Measurements from ENCODE around the gene RNF123.
"Not testable (repeated sequence)": the region's sequence is repeated elsewhere in the genome, so short reads cannot be mapped to it uniquely, and the experiment has no call there.

RNF123 gene

DNA sequence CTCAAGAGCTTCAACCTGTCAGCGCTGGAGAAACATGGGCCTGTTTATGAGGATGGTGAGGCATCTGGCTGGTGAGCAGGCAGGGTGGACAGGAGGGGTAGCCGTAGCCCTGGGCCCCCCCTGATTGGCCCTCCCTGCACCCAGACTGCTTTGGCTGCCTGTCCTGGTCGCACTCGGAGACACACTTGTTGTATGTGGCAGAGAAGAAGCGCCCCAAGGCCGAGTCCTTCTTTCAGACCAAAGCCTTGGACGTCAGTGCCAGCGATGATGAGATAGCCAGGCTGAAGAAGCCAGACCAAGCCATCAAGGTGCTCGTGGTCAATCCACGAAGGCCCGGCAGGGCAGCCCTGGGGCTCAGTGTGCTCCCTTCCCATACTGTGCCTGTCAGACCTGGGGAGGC, 13.4 kb upstream of the RNF123 start:
- in situ Hi-C loops (cut with MboI; ENCODE audit: low sequenced_read_pairs), result no loop called here

DNA sequence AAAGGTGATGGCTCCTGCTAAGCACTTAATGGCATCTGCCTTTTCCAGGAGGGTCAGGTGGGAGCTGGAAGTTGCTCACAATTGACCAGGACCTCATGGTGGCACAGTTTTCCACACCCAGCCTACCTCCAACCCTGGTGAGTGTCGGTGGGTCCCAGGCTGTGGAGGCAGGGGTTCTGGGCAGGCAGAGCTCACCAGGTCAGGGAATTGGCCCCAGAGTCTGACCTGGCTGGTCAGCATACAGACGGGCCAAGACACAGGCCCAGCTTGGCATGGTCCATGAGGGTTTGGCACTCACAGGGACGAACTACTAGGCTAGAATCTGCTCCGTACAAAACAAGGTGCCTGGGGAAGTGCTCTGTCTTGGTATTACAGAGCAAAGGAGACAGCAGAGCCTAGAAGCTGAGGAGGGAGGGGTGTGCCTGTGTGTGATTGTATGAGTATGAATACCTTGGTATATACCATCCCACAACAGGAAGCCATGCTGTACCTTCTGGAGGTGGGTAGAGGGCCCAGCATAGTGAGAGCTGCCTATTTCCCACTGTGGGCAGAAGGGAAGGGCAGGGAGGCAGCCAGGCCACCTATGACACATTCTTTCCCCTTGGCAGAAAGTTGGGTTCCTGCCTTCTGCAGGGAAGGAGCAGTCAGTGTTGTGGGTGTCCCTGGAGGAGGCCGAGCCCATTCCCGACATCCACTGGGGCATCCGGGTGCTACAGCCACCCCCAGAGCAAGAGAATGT, 8.7 kb upstream of the RNF123 start:
- in situ Hi-C loops (cut with MboI; ENCODE audit: low sequenced_read_pairs), result no loop called here

DNA sequence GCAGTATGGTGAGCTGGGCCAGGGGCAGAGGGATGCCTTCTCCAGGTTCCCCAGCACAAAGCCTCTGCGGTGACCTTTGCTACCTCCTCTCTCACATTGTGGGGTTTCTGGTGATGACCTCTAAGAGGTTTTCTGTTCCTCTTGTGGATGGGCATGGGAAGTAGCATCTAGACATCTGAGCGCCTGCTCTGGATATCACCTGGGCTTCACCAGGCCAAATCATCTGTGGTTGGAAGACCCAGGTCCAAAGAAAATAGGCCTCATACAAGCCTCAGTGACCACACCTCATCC, 8.2 kb upstream of the RNF123 start:
- in situ Hi-C loops (cut with MboI; ENCODE audit: low sequenced_read_pairs), result no loop called here

DNA sequence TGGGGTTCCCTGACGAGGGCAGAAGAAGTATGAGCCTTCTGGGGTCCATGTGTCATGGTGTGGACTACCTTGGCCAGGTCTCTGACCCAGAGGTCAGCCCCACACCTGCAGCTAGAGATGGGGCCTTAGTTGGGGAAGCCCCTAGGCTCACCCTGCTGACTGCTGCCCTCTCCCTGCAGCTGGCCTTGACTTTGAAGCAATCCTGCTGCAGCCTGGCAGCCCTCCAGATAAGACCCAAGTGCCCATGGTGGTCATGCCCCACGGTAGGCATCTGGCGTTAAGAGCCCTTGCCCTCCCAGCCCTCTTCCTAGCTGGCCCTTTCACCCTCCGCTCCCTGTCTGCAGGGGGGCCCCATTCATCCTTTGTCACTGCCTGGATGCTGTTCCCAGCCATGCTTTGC, 7.8 kb upstream of the RNF123 start:
- in situ Hi-C loops (cut with MboI; ENCODE audit: low sequenced_read_pairs), result no loop called here

DNA sequence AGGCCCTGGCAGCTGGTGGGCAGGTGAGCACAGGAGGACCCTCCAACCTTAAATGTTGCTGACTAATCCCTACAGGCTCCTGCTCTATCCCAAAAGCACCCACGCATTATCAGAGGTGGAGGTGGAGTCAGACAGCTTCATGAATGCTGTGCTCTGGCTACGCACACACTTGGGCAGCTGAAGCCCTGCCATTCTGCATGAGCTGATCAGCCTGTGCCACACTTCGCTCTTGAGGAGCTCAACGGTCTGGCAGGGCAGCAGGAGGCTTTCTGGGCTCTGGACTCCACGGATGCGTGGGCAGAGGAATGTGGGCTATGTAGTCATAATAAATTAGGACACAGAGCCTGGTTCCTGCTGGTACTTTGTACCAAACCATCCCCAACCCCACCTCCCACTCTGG, 6.2 kb upstream of the RNF123 start:
- in situ Hi-C loops (cut with MboI; ENCODE audit: low sequenced_read_pairs), result no loop called here

DNA sequence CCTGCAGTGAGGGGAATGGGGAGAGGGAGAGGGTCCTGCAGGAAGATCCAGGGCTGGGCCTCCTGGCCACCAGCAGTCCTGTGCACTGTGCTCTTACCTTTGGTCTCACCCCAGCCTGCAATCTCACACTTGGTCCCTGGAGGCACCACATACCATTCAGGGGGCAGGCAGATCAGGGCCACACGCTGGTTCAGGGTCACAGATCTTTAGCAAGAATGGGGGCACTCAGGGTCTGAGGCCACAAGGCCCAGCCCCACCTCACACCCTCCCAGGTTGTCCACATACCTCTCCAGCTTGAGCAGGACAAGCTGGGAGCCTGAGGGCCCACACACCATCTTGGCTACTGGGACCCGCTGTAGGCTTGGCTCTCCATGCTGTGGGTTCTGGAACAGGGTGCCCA, 4.9 kb upstream of the RNF123 start:
- in situ Hi-C loops (cut with MboI; ENCODE audit: low sequenced_read_pairs), result not testable (repeated sequence)

DNA sequence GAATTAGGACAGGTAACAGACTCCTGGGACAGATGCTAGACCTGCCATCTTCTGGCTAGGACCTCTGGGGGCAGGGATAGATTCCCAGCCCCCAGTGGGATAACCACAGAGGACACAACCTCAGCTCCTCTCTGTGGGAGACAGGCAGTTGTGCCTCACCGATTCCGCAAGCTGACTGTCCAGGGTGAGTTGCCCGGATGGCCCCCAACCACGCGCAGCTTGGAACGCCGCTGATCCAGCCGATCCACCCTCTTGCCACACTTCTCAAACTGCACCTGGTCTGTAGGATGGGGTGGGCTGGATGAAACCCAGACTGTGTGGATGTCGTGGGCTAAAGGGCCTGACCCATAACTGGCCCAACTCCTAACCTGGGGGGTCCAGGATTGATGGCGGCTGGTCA, 4.3 kb upstream of the RNF123 start:
- in situ Hi-C loops (cut with MboI; ENCODE audit: low sequenced_read_pairs), result not testable (repeated sequence)

DNA sequence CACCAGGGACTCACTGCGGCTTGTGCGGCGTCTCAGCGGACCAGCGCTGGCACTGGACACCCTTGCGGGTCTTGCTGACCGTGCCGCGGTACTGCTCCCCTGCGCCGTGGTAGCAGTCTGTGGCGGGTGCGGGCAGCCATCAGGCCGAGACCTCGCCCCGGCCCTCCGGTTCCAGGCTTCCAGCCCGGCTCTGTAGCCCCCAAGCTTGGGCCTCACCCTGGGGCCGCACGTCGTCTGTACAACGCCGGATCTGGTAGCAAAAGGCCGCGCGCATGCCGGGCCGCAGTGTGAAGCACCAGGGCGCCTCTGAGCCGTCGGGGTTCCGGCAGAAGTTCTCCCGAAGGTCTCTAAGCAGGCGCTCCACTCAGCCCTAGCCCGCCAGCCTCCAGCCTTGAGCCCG, 3.5 kb upstream of the RNF123 start:
- in situ Hi-C loops (cut with MboI; ENCODE audit: low sequenced_read_pairs), result not testable (repeated sequence)

DNA sequence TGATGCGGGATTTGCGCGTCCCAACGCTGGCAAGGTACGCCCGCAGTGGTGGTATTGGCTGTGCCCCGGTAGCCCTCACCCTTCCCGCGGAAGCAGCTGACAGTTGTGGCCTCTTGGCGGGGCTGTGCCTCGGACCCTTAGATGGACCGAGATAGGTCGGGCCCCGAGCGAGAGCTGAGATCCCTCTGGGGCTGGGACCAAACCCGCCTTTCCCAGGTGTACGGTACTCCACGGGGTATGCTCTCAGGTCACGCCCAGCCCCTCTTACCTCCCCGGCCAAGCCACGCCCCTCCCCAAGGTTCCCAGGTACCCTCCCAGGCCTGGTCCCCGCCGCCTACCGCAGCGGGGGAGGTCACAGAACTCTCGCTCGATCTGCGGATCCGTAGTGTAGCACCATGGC, 3.0 kb upstream of the RNF123 start:
- in situ Hi-C loops (cut with MboI; ENCODE audit: low sequenced_read_pairs), result not testable (repeated sequence)

DNA sequence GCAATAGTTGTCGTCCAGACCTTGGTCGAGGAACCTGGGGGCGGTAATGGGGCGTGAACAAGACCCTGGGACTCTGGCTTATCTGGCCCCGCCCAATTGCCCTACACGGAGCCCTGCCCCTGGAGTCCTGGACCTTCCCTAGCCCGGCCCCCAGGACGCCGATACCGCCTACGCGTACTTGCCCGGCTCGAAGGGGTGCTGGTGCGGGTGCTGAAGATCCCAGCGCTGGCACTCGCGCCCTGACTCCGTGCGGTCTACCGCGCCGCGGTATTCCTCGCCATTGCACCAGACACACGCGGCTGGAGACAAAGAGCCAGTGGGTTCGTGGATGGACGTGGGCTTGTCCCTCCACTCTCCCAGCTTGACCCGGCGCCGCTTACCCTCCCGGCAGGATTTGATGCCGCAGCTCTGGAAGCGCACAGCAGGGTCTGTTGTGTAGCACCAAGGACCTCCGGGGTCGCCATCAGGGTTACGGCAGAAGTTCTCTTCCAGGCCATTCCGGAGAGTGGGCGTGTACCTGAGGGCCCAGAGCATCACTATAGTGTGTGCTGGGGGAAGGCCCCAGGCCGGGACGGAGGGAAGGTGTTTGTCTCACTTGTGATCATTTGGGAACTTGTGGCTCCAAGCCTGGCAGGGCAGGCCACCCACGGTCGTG, 2.5 kb upstream of the RNF123 start:
- in situ Hi-C loops (cut with MboI; ENCODE audit: low sequenced_read_pairs), result not testable (repeated sequence)

DNA sequence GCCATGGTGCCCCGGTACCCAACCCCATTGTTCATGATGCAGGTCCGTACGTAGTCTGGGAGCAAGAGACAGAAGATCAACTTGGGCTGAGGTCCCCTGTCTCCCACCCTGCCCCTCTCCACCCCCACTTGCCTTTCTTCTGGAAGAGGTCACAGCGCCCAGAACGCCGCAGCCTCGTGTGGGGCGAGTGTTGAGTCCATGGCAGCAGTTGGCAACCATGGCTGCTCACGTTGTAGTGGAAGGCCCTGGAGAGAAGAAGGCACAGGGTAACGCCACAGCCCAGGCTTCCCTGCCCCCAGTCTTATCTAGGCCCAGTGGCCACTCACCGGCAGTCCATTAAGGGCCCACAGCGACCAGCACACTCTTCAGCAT, 1.9 kb upstream of the RNF123 start:
- in situ Hi-C loops (cut with MboI; ENCODE audit: low sequenced_read_pairs), result not testable (repeated sequence)

DNA sequence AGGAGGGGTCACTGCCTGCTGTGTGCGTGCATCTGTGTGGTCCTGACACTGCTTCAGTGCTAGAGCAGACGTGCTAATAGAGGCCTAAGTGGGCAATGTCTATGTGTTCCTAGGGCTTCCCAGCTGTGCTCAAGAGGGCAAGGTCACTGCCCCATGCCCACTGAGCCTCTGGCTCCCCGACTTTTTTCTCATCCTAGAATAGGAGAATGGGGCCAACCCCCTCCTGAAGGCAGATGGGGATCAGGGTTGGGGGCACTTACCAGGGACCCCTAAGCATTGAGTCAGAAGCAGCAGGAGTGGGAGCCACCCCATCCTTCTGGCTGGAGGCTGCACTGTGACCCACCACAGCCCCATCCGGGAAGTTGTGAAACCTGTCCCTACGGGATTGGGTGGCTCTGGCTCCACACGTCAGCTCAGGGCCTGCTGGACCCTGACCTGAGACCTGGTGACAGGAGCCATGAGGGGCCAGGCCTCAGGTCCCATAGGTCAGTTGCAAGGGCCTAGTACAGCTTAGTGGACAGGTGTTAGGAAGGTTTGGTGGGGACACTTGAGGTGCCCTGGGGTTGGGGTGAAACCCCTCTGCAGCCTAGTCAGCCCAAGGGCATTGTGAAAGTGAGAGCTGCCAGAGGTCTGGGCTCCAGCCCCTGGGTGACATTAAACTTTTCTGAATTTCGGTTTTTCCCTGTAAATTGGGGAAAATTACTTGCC, 865 bp upstream of the RNF123 start:
- in situ Hi-C loops (cut with MboI; ENCODE audit: low sequenced_read_pairs), result not testable (repeated sequence)

DNA sequence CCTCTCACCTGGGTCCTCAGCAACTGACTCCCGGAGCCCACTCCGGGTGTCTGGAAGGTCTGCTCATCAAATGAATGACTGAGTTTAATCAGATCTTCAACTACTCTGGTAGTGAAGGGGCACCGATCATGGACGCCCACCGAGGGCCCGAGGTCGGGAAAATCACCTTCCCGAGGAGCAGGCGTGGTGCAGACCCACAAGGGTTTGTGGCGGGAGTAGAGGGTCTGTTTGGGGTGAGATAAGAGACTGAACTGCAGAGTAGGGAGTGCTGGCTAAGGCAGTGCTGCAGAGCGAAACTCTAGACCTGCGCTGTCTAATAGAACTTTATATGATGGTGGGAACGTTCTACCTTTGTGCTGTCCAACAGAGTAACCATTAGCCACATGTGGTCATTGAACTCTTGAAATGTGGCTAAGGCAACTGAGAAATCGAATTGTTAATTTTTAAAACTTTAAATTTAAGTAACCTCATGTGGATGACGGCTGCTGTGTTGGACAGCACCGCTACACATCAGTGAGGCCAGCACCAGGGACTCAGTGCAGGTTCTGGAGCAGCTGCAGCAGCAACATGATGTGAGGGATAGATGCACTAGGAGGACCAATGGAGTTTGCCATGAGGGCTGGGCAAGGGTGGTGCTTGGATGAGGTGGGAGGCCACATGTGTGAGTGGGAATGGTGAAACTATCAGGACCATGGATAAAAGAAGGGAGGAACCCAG, 709 bp downstream of the RNF123 start:
- in situ Hi-C loops (cut with MboI; ENCODE audit: low sequenced_read_pairs), result not testable (repeated sequence)

DNA sequence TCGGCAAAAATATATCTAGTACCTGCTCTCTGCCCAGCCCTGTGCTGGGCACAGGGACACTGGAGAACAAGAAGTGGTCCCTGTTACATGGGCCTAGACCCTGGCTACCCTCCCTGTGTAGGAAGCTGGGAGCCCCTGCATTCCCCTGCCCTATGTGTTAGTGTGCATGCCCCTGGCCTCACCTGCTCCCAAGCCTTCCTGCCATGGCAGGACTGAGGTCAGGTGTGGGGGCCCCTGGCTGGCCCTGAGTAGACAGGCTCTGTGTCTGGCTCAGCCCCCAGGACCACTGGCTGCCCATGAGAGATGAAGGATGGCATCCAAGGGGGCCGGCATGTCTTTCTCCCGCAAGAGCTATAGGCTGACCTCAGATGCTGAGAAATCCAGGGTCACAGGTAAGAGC, 1.5 kb downstream of the RNF123 start:
- in situ Hi-C loops (cut with MboI; ENCODE audit: low sequenced_read_pairs), result not testable (repeated sequence)

DNA sequence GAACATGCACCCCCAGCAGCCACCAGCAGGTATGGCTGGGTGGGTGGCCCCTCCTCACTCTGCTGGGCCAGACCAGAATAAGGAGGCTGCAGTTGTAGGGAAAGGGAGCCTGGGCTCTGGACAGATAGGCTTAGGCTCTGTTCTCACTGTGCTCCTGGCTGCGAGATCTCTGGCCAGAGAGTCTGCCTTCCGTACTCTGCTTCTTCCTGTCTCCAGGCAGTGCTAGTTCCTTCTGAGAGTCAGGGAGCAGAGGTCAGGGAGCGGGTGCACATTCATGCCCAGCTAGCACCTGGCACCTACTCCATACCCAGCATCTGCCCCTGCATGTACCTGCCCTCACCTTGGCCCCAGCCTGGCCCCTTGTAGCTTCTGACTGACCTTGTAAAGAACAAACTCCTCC, 2.1 kb downstream of the RNF123 start:
- in situ Hi-C loops (cut with MboI; ENCODE audit: low sequenced_read_pairs), result not testable (repeated sequence)

DNA sequence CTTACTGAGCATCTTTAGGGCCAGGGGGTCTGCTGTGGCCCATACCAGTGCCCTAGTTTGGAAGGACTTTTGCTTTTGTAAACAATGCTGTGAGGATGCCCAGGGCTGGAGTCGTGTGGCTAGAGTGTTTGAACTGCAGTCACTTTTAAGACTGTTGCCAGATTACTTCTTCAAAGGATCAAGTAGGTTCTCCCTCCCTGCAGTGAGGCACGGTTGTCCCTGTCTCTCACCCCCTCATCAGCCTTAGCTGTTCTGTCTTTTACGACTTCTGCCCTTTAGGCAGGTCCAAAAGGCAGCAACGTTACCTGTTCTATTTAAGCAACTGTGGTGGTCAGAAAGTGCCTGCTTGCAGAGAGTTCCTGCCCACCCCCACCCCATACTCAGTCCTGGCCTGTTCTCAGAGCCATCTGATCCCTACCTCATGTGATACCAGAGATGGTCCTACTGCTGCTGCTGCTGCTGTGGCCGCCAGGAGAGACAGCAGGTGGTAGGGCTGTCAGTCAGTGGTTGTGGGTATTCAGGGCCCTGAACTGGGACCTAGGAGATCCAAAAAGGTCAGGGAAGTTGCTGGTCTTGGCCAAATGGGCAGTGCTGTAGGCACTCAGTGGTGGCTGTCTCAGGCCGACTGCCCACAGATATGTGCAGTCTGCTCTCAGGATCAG, 5.2 kb downstream of the RNF123 start:
- in situ Hi-C loops (cut with MboI; ENCODE audit: low sequenced_read_pairs), result not testable (repeated sequence)

DNA sequence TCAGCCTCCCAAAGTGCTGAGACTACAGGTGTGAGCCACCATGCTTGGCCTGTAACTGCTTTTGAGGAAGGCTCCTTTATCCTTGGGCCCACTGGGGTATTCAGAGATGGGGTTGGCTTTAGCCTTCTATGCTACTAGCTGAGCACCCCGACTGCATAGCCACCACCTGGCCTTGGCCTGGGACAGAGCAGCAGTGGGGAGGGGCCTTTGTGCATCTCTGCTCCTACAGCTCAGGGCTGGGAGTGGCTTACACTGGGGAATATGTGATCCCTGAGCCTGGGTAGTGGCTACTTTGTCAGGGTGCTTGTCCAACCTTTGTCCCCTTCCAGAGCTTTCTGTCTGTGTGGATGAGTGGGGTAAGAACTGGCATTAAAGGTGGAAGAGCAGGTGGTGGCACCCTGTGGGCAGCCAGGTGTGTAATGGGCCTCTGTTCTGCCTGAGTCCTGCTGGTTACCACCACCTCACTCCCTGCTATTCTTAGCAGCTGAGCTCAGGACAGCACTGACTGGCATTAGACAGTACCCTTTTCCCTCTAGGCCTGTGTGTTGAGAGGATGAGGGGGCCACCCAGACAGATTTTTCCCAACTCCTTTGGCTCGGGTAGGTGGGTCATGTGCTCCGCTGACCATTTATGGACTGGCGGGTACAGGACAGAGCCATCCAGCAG, 6.1 kb downstream of the RNF123 start:
- in situ Hi-C loops (cut with MboI; ENCODE audit: low sequenced_read_pairs), result not testable (repeated sequence)

DNA sequence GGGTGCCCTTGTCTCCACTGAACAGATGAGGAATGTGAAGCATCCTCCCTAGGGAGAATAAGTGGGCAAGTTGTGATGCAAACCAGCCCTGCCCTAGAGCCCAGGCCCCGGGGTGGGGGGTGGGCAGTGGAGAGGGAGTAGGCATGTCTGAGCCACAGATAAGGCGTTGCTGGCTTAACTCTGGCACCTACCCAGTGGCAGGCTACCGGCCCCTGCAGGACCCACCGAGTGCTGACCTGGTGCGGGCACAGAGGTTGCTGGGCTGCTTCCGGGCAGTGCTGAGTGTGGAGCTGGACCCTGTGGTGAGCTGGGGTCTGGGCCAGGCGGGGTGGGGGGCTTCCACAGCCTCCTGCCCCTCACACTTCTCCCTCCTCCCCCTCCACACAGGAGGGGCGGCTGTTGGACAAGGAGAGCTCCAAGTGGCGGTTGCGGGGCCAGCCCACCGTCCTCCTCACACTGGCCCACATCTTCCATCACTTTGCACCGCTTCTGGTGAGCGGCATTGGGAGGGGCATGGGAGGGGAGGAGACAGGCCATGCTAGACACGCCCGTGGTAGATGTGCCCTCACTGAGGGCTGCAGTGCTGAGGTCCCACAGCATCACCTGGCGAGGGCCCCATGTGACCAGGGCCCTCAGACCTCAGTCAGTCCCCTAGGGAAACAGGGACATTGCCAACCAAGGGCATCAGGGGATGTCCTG, 10.1 kb downstream of the RNF123 start:
- in situ Hi-C loops (cut with MboI; ENCODE audit: low sequenced_read_pairs), result no loop called here

DNA sequence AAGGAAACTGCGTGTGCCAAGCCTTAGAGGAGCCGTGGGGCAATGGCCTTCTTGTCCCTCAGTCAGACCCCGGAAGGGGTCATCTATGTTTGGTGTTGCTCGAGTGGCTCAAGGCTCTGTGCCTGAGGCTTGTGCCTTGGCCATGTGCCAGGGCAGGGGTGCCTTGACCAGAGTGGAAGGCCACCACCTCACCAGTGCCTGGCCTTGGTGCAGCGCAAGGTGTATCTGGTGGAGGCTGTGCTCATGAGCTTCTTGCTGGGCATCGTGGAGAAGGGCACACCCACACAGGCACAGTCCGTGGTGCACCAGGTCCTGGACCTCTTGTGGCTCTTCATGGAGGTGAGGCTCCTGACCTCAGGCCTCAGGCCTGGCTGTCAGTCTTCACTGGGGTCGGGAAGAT, 10.7 kb downstream of the RNF123 start:
- in situ Hi-C loops (cut with MboI; ENCODE audit: low sequenced_read_pairs), result no loop called here

Data from hTERT RPE-1 (cell line).